Kidney (tissue), 14 donors: ENCODE measurements around the gene FHOD3. TPM values are rescaled to one million over a fixed set of nuclear protein-coding genes. Genes with fewer than 3 reads are reported as not detected.

Experiments used
- DNase-seq, 5 donors: peaks; one replicate each; pipeline ENCODE4 v3.0.0-alpha.2; 2013 to 2020
- FAIRE-seq: peaks from 2 replicates; lab custom pipeline; 2012; peaks lifted over from hg19 to GRCh38; lab: Jason Lieb, UNC
- H3K27ac ChIP-seq, 2 donors: one replicate each; pipeline ENCODE4 v1.7.0; 2013; ENCODE audit warnings: low read depth in 2 of 2, low read length in 2 of 2, inconsistent platforms in 1 of 2
- H3K27me3 ChIP-seq: one replicate; pipeline ENCODE4 v1.7.1; 2013; ENCODE audit warnings: low read length, inconsistent platforms; ENCODE audit not compliant: control insufficient read depth, insufficient read depth
- H3K36me3 ChIP-seq, 3 donors: one replicate each; pipeline versions ENCODE4 v1.7.0 to v1.7.1; 2013; ENCODE audit warnings: low read length in 3 of 3, control low read depth in 1 of 3, inconsistent platforms in 1 of 3; ENCODE audit not compliant: insufficient read depth in 3 of 3, control insufficient read depth in 2 of 3
- H3K4me1 ChIP-seq, 3 donors: one replicate each; pipeline versions ENCODE4 v1.7.0 to v1.7.1; 2013; ENCODE audit warnings: low read length in 3 of 3, inconsistent platforms in 1 of 3, low read depth in 1 of 3; ENCODE audit not compliant: control insufficient read depth in 2 of 3, insufficient read depth in 2 of 3
- H3K4me3 ChIP-seq, 3 donors: one replicate each; pipeline versions ENCODE4 v1.7.0 to v1.8.1; 2013; ENCODE audit warnings: low read length in 3 of 3, control low read depth in 1 of 3, inconsistent platforms in 1 of 3
- H3K9ac ChIP-seq, 3 donors: one replicate each; pipeline versions ENCODE4 v1.7.0 to v1.7.1; 2013; ENCODE audit warnings: low read length in 3 of 3, control low read depth in 1 of 3, inconsistent platforms in 1 of 3
- H3K9me3 ChIP-seq, 3 donors: one replicate each; pipeline versions ENCODE4 v1.7.0 to v1.7.1; 2013; ENCODE audit warnings: low read length in 3 of 3, control low read depth in 1 of 3, inconsistent platforms in 1 of 3; ENCODE audit not compliant: control insufficient read depth in 2 of 3, insufficient read depth in 1 of 3
- intact Hi-C: fragments of 100-400 bp; cut with DNase I; formaldehyde crosslinking; loops from one replicate; pipeline ENCODE4 v1.11.1; 2022
- polyA plus RNA-seq: library from polyadenylated mRNA; stranded (reverse); fragments of 350-450 nt; fragmentation: Illumina TruSeq; extraction: RNeasy Lipid Tissue Mini Kit (QIAGEN cat#74804); gene quantifications from one replicate; pipeline ENCODE4 v1.2.3, GENCODE V29; 2014; ENCODE audit warnings: low read depth, low replicate concordance; ENCODE audit not compliant: insufficient read depth
- total RNA-seq: library from RNA; stranded (reverse); fragmentation: NEBNext Ultra II Directional; extraction: Animal tissue kit (Norgen Biotek cat#: 25700); gene quantifications from one replicate; pipeline ENCODE4 v1.2.1, GENCODE V29; 2021
- TF ChIP-seq, protein P1 (sequence below): IDR thresholded peaks from 3 replicates; pipeline ENCODE4 v1.5.1; 2012; ENCODE audit warnings: mild to moderate bottlenecking, moderate library complexity, borderline replicate concordance; ENCODE audit not compliant: insufficient read depth; ENCODE audit errors: extremely low read depth
- donor health status: control.
- donor health status: control.
- donor health status: control.
- donor health status: control.
- donor health status: control.
- donor health status: DM: yes; HTN: yes; CAD: no.
- donor health status: Normal renal cell carcinoma (clear cell type).

Gene FHOD3
- total and polyA plus RNA-seq, 2 donors from 2014 or later, result 21.5 to 28.0 TPM

DNA sequence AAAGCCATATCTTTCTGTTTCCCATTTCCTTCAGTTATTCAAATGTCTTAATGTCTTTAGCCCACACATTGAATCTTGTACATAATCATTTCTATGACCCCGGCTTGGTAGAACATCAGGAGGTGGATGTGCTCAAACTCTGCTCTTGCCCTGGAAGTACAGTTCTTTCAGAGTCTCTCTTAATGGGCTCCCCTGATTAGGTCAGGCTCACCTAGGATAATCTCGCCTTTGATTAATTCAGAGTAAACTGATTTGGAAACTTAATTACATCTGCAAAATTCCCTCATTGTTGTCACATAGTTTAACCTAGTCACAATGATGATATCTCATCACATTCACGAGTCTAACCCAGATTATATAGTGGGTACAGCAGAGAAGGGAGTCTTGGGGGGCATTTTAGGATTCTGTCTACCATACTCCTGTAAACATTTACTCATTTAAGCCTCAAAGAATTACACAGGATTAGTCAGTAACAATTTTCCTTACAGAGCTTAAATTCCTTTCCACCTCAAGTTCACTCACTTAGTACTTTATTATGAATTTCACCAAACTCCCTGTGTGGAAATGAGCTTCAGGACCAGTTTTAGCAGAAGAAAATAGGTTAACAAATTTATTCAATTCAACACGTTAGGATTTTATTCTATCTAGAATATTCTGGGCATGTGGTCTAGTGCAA lies 135.5 kb downstream of the FHOD3 start:
- Histone ChIP-seq H3K9ac (no peak overlapping the region), H3K4me3 (no peak overlapping the region), H3K9me3 (no peaks in the 10 kb centered on the region), H3K27ac (no peak overlapping the region), H3K36me3 (no peaks in the 10 kb centered on the region), H3K27me3 (no peaks in the 10 kb centered on the region), H3K4me1 (peaks cover 0 to 6% (median 0%) of the 10 kb centered on the region in 3 donors)
- TF ChIP-seq, protein P1, sequence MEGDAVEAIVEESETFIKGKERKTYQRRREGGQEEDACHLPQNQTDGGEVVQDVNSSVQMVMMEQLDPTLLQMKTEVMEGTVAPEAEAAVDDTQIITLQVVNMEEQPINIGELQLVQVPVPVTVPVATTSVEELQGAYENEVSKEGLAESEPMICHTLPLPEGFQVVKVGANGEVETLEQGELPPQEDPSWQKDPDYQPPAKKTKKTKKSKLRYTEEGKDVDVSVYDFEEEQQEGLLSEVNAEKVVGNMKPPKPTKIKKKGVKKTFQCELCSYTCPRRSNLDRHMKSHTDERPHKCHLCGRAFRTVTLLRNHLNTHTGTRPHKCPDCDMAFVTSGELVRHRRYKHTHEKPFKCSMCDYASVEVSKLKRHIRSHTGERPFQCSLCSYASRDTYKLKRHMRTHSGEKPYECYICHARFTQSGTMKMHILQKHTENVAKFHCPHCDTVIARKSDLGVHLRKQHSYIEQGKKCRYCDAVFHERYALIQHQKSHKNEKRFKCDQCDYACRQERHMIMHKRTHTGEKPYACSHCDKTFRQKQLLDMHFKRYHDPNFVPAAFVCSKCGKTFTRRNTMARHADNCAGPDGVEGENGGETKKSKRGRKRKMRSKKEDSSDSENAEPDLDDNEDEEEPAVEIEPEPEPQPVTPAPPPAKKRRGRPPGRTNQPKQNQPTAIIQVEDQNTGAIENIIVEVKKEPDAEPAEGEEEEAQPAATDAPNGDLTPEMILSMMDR, result no peak
- intact Hi-C loops, result no loop called here
- no peak for DNase-seq
- FAIRE-seq, result no peak

DNA sequence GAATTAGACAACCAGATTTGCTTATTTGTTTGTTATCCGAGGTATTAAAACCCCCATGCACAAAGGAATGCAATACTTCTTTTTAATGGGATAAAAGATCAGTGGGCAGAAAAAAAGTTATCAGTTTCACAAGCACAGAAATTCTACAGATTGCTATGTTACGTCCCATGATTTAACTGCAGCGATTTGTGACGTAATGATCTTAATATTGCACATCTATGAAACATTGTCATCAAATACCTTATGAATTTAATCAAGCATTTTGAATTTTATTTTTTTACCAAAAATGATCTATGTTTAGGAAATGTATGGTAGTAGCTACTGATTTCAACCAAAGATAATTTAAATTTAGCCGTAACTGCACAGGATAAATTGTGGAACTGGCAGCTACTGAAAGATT lies 138.9 kb downstream of the FHOD3 start:
- H3K27ac ChIP-seq, result no peak overlapping the region
- H3K9ac ChIP-seq, result no peak overlapping the region
- TF ChIP-seq, protein P1, result no peak
- peaks cover 0 to 17% (median 11%) of the 10 kb centered on the region in 3 donors for H3K4me1 ChIP-seq
- intact Hi-C loops, result no loop called here
- no peak for FAIRE-seq
- no peaks in the 10 kb centered on the region for H3K36me3 ChIP-seq
- H3K27me3 ChIP-seq, result no peaks in the 10 kb centered on the region
- H3K4me3 ChIP-seq, result no peak overlapping the region
- H3K9me3 ChIP-seq, result no peaks in the 10 kb centered on the region
- no peak for DNase-seq

DNA sequence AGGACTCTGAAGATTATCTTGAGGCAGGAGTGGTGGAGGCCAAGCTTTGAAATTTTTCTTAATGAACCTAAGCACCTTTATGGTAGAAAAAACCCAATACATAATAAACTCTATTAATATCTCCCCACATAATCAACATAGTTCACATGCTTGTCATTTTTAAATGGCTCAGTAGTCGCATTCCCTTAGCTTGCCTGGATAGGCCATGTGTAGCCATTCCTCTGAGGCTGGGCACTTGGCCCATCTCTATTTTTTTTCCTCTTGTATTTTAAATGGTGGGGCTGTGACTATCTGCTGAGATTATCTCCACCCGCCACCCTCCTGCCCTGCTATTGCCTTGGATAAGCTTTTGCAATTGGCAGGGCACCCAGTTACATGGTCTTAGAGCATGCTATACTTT lies 143.1 kb downstream of the FHOD3 start:
- H3K27ac ChIP-seq, result peak overlapping the region; percentile 14 to 40
- DNase-seq, result no peak
- FAIRE-seq, result no peak
- H3K9me3 ChIP-seq, result no peaks in the 10 kb centered on the region
- TF ChIP-seq, protein P1, result no peak
- intact Hi-C loops, result no loop called here
- peaks cover 0 to 20% (median 12%) of the 10 kb centered on the region in 3 donors for H3K4me1 ChIP-seq
- no peak overlapping the region for H3K4me3 ChIP-seq
- no peaks in the 10 kb centered on the region for H3K36me3 ChIP-seq
- H3K27me3 ChIP-seq, result no peaks in the 10 kb centered on the region
- H3K9ac ChIP-seq, result no peak overlapping the region
